Measurements from ENCODE around the gene PIEZO2. TPM values are rescaled to one million over a fixed set of nuclear protein-coding genes. Genes with fewer than 3 reads are reported as not detected.
A peak's percentile ranks its signal among the peaks of the same experiment; 100 is the strongest.

PIEZO2 gene
- total RNA-seq, 1 donor from 2014 or later: 50.1 TPM

- no peak for TF ChIP-seq CTCF (IDR thresholded peaks at IDR 0.05; ENCODE audit: partially characterized antibody, unreplicated experiment)
- no peak overlapping the region for H3K27ac Mint-ChIP-seq (ENCODE audit: unreplicated experiment)
- H3K4me1 Mint-ChIP-seq (ENCODE audit: low read depth, unreplicated experiment): no peaks in the 10 kb centered on the region
- no peaks in the 10 kb centered on the region for H3K9me3 Mint-ChIP-seq (ENCODE audit: unreplicated experiment)
- DNase-seq: no peak
- H3K27me3 Mint-ChIP-seq (ENCODE audit: unreplicated experiment): no peaks in the 10 kb centered on the region
- no peak overlapping the region for H3K4me3 Mint-ChIP-seq (ENCODE audit: unreplicated experiment)
- peaks cover 5% of the 10 kb centered on the region for H3K36me3 Mint-ChIP-seq (ENCODE audit: unreplicated experiment)
Observed at GRCh38 chr18:10798727-10799550, 350.4 kb downstream of the PIEZO2 start.

GRCh38 chr18:10797896-10798295 is 351.5 kb downstream of the PIEZO2 start:
- peak; percentile 19 for DNase-seq
- TF ChIP-seq CTCF (IDR thresholded peaks at IDR 0.05; ENCODE audit: partially characterized antibody, unreplicated experiment): no peak
- Mint-ChIP-seq H3K4me1 (ENCODE audit: low read depth, unreplicated experiment) (no peaks in the 10 kb centered on the region), H3K4me3 (ENCODE audit: unreplicated experiment) (no peak overlapping the region), H3K9me3 (ENCODE audit: unreplicated experiment) (peaks cover 2% of the 10 kb centered on the region), H3K27me3 (ENCODE audit: unreplicated experiment) (peaks cover 2% of the 10 kb centered on the region), H3K36me3 (ENCODE audit: unreplicated experiment) (peaks cover 5% of the 10 kb centered on the region), H3K27ac (ENCODE audit: unreplicated experiment) (no peak overlapping the region)

GRCh38 chr18:10794771-10795170 is 354.6 kb downstream of the PIEZO2 start:
- no peak overlapping the region for H3K27ac Mint-ChIP-seq (ENCODE audit: unreplicated experiment)
- H3K4me3 Mint-ChIP-seq (ENCODE audit: unreplicated experiment): no peak overlapping the region
- H3K27me3 Mint-ChIP-seq (ENCODE audit: unreplicated experiment): peaks cover 2% of the 10 kb centered on the region
- peaks cover 2% of the 10 kb centered on the region for H3K9me3 Mint-ChIP-seq (ENCODE audit: unreplicated experiment)
- H3K36me3 Mint-ChIP-seq (ENCODE audit: unreplicated experiment): peaks cover 5% of the 10 kb centered on the region
- no peak for DNase-seq
- no peak for TF ChIP-seq CTCF (IDR thresholded peaks at IDR 0.05; ENCODE audit: partially characterized antibody, unreplicated experiment)
- no peaks in the 10 kb centered on the region for H3K4me1 Mint-ChIP-seq (ENCODE audit: low read depth, unreplicated experiment)

- no peak overlapping the region for H3K4me3 Mint-ChIP-seq (ENCODE audit: unreplicated experiment)
- peaks cover 2% of the 10 kb centered on the region for H3K9me3 Mint-ChIP-seq (ENCODE audit: unreplicated experiment)
- no peak for DNase-seq
- H3K36me3 Mint-ChIP-seq (ENCODE audit: unreplicated experiment): peaks cover 5% of the 10 kb centered on the region
- H3K27me3 Mint-ChIP-seq (ENCODE audit: unreplicated experiment): peaks cover 2% of the 10 kb centered on the region
- H3K4me1 Mint-ChIP-seq (ENCODE audit: low read depth, unreplicated experiment): no peaks in the 10 kb centered on the region
- H3K27ac Mint-ChIP-seq (ENCODE audit: unreplicated experiment): no peak overlapping the region
- TF ChIP-seq CTCF (IDR thresholded peaks at IDR 0.05; ENCODE audit: partially characterized antibody, unreplicated experiment): no peak
Observed at GRCh38 chr18:10793730-10794370, 355.5 kb downstream of the PIEZO2 start.

GRCh38 chr18:10792181-10792580 is 357.2 kb downstream of the PIEZO2 start:
- Mint-ChIP-seq H3K27ac (ENCODE audit: unreplicated experiment) (no peak overlapping the region), H3K36me3 (ENCODE audit: unreplicated experiment) (peaks cover 5% of the 10 kb centered on the region), H3K4me1 (ENCODE audit: low read depth, unreplicated experiment) (no peaks in the 10 kb centered on the region), H3K27me3 (ENCODE audit: unreplicated experiment) (peaks cover 2% of the 10 kb centered on the region), H3K4me3 (ENCODE audit: unreplicated experiment) (no peak overlapping the region), H3K9me3 (ENCODE audit: unreplicated experiment) (peaks cover 2% of the 10 kb centered on the region)
- no peak for TF ChIP-seq CTCF (IDR thresholded peaks at IDR 0.05; ENCODE audit: partially characterized antibody, unreplicated experiment)
- DNase-seq: no peak

Data from glutamatergic neuron (in vitro differentiated cells).